Measurements from ENCODE around the gene DPAGT1. TPM values are rescaled to one million over a fixed set of nuclear protein-coding genes. Genes with fewer than 3 reads are reported as not detected.
"Not testable (repeated sequence)": the region's sequence is repeated elsewhere in the genome, so short reads cannot be mapped to it uniquely, and the experiment has no call there.

Gene DPAGT1
- total RNA-seq, 1 experiment from 2014 or later: 102 TPM

- TF ChIP-seq CTCF (conservative IDR thresholded peaks at IDR 0.05; ENCODE audit: low read depth, low read length) (no peak), EZH2 (IDR thresholded peaks at IDR 0.05; ENCODE audit: borderline replicate concordance, low read depth, low read length, poor library complexity, severe bottlenecking) (no peak)
- no peak overlapping the region for H3K4me3 ChIP-seq (ENCODE audit: low read depth, low read length, poor library complexity, severe bottlenecking)
- no peaks in the 10 kb centered on the region for H3K9me3 ChIP-seq (ENCODE audit: low read depth, low read length, poor library complexity, severe bottlenecking)
- H3K36me3 ChIP-seq (ENCODE audit: insufficient read depth, low read length, poor library complexity, severe bottlenecking): no peaks in the 10 kb centered on the region
- intact Hi-C loops (cut with micrococcal nuclease; ENCODE audit: unreplicated experiment): no loop called here
- H3K4me1 ChIP-seq (ENCODE audit: insufficient read depth, low read length, poor library complexity, severe bottlenecking): peaks cover 3% of the 10 kb centered on the region
- DNase-seq (ENCODE audit: low spot score): no peak
- H3K27me3 ChIP-seq (replicated peaks; ENCODE audit: insufficient read depth, low read depth, low read length, poor library complexity): no peaks in the 10 kb centered on the region
- BruUV-seq (replicated peaks): no TSS peak
- POLR2A ChIA-PET (ENCODE audit: low non-redundant PET): no interaction called here
- H3K27ac ChIP-seq (ENCODE audit: low read depth, low read length, poor library complexity, severe bottlenecking): no peak overlapping the region
- CTCF ChIA-PET: no interaction called here
These were observed 40.4 kb downstream of the DPAGT1 start for GRCh38 chr11:119061256-119061655.

- BruUV-seq (replicated peaks); intact Hi-C loops (cut with micrococcal nuclease; ENCODE audit: unreplicated experiment); POLR2A ChIA-PET (ENCODE audit: low non-redundant PET): not testable (repeated sequence)
These were observed 42.5 kb downstream of the DPAGT1 start for GRCh38 chr11:119059128-119059527.

GRCh38 chr11:119057000-119057769, 44.5 kb downstream of the DPAGT1 start, which contains the start of gene HYOU1:
TSS of gene HYOU1 (minus strand) at chr11:119057205. CDS start at chr11:119056160, 1,045 bp downstream.
- H3K36me3 ChIP-seq (ENCODE audit: insufficient read depth, low read length, poor library complexity, severe bottlenecking): peaks cover 37% of the 10 kb centered on the region
- H3K9me3 ChIP-seq (ENCODE audit: low read depth, low read length, poor library complexity, severe bottlenecking): no peaks in the 10 kb centered on the region
- DNase-seq (ENCODE audit: low spot score): peak; percentile 99
- BruUV-seq (replicated peaks): no TSS peak
- CTCF ChIA-PET: interaction anchor here (0.8 kb wide), 1 partner anchor 8 kb away, joined by 3 read pairs; no protein-coding TSS in a partner anchor
- POLR2A ChIA-PET (ENCODE audit: low non-redundant PET): interaction anchor here (0.6 to 0.7 kb wide), 2 partner anchors 10 to 272 kb away, joined by 4 to 9 read pairs; partner anchors contain the start of gene VPS11
- peaks cover 13% of the 10 kb centered on the region for H3K4me1 ChIP-seq (ENCODE audit: insufficient read depth, low read length, poor library complexity, severe bottlenecking)
- intact Hi-C loops (cut with micrococcal nuclease; ENCODE audit: unreplicated experiment): loop anchor here (2.0 kb wide), 1 partner anchor 140 kb away; no protein-coding TSS in a partner anchor
- peak within 1 kb of the TSS; percentile 96 for H3K27ac ChIP-seq (ENCODE audit: low read depth, low read length, poor library complexity, severe bottlenecking)
- no peaks in the 10 kb centered on the region for H3K27me3 ChIP-seq (replicated peaks; ENCODE audit: insufficient read depth, low read depth, low read length, poor library complexity)
- H3K4me3 ChIP-seq (ENCODE audit: low read depth, low read length, poor library complexity, severe bottlenecking): peak within 1 kb of the TSS; percentile 82
- TF ChIP-seq CTCF (conservative IDR thresholded peaks at IDR 0.05; ENCODE audit: low read depth, low read length): peak; percentile 35; the same call in 1 of the 2 replicates
- no peak for TF ChIP-seq EZH2 (IDR thresholded peaks at IDR 0.05; ENCODE audit: borderline replicate concordance, low read depth, low read length, poor library complexity, severe bottlenecking)

More at GRCh38 chr11:119059128-119059527, 42.5 kb downstream of the DPAGT1 start:
- H3K27me3 ChIP-seq (replicated peaks; ENCODE audit: insufficient read depth, low read depth, low read length, poor library complexity); DNase-seq (ENCODE audit: low spot score); H3K4me3 ChIP-seq (ENCODE audit: low read depth, low read length, poor library complexity, severe bottlenecking); H3K9me3 ChIP-seq (ENCODE audit: low read depth, low read length, poor library complexity, severe bottlenecking); H3K27ac ChIP-seq (ENCODE audit: low read depth, low read length, poor library complexity, severe bottlenecking); CTCF ChIA-PET: not testable (repeated sequence)
- Histone ChIP-seq H3K4me1 (ENCODE audit: insufficient read depth, low read length, poor library complexity, severe bottlenecking) (peaks cover 13% of the 10 kb centered on the region), H3K36me3 (ENCODE audit: insufficient read depth, low read length, poor library complexity, severe bottlenecking) (peaks cover 18% of the 10 kb centered on the region)
